ENCODE data around the gene TBC1D4. TPM values are rescaled to one million over a fixed set of nuclear protein-coding genes. Genes with fewer than 3 reads are reported as not detected.
A peak's percentile ranks its signal among the peaks of the same experiment; 100 is the strongest.

The TBC1D4 gene
- polyA plus RNA-seq, 1 experiment = 8.0 TPM

DNA sequence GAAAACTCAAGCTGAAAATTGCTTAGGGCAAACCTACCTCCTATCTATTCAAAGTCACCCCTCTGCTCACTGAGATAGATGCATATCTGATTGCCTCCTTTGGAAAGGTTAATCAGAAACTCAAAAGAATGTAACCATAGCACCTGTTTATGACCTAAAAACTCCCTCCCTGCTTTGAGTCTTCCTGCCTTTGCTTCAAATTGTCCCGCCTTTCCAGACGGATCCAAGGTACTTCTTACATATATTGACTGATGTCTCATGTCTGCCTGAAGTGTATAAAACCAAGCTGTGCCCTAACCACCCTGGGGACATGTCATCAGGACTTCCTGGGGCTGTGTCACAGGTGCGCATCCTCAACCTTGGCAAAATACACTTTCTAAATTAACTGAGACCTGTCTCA is 118.6 kb downstream of the TBC1D4 start:
- Histone ChIP-seq H3K27me3 (ENCODE audit: control insufficient read depth, insufficient read depth, low read length) (no peaks in the 10 kb centered on the region), H3K4me3 (ENCODE audit: low read depth, low read length) (no peak overlapping the region), H3K27ac (ENCODE audit: low read depth, low read length) (no peak overlapping the region), H3K9me3 (ENCODE audit: control insufficient read depth, insufficient read depth, low read length) (peaks cover 10% of the 10 kb centered on the region; the same call in 1 of the 2 replicates)
- TF ChIP-seq, protein P1, sequence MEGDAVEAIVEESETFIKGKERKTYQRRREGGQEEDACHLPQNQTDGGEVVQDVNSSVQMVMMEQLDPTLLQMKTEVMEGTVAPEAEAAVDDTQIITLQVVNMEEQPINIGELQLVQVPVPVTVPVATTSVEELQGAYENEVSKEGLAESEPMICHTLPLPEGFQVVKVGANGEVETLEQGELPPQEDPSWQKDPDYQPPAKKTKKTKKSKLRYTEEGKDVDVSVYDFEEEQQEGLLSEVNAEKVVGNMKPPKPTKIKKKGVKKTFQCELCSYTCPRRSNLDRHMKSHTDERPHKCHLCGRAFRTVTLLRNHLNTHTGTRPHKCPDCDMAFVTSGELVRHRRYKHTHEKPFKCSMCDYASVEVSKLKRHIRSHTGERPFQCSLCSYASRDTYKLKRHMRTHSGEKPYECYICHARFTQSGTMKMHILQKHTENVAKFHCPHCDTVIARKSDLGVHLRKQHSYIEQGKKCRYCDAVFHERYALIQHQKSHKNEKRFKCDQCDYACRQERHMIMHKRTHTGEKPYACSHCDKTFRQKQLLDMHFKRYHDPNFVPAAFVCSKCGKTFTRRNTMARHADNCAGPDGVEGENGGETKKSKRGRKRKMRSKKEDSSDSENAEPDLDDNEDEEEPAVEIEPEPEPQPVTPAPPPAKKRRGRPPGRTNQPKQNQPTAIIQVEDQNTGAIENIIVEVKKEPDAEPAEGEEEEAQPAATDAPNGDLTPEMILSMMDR (IDR thresholded peaks at IDR 0.05; ENCODE audit: low read depth, low read length) = no peak
- CTCF ChIA-PET = no interaction called here
- no peak for DNase-seq (ENCODE audit: low read depth, low spot score)
- POLR2A ChIA-PET = no interaction called here

DNA sequence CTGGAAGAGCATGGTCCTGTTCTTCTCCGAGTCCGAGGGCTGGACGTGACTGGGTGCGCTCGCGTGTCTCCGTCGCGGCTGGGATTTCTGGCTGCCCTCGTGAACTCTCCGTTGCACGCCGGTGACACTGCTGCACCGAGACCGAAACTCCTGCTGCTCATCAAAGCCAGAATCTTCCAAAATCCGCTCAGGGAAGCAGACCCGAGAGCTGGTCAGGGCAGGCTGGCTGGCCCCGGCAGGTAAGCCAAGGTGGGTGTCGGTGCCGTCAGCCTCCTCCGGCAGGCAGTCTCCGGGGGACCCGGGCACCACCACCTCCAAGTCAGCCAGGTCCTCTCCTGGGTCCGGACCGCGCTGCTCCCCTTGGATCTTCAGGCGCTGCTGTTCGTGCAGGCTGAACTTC is 119.9 kb downstream of the TBC1D4 start:
- Histone ChIP-seq H3K27ac (ENCODE audit: low read depth, low read length) (no peak overlapping the region), H3K4me3 (ENCODE audit: low read depth, low read length) (no peak overlapping the region), H3K9me3 (ENCODE audit: control insufficient read depth, insufficient read depth, low read length) (peaks cover 10% of the 10 kb centered on the region; the same call in 1 of the 2 replicates), H3K27me3 (ENCODE audit: control insufficient read depth, insufficient read depth, low read length) (no peaks in the 10 kb centered on the region)
- ChIA-PET CTCF (no interaction called here), POLR2A (no interaction called here)
- no peak for DNase-seq (ENCODE audit: low read depth, low spot score)
- TF ChIP-seq, protein P1 (IDR thresholded peaks at IDR 0.05; ENCODE audit: low read depth, low read length) = no peak

DNA sequence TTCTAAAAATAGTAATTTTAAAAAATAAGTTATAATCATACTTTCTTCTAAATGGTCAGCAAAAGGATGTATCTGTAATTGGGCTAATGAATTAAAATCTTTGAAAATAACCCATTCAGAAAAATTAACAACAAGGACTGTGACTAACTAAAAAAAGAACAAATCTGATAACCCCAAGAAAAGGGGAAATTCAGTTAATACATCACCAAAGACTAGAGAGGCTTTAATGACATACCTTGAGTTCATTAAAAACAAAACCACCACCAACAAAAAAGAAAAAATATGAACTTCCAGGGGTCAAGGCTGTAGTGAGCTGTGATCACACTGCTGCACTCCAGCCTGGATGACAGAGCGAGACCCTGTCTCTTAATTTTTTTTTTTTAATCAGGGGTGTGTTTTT is 121.8 kb downstream of the TBC1D4 start:
- ChIA-PET POLR2A (interaction anchor here (0.7 kb wide), 2 partner anchors 261 to 427 kb away, joined by 3 read pairs; no protein-coding TSS in a partner anchor), CTCF (interaction anchor here (0.6 to 1.0 kb wide), 2 partner anchors 13 to 95 kb away, joined by 3 to 4 read pairs; no protein-coding TSS in a partner anchor)
- H3K9me3 ChIP-seq (ENCODE audit: control insufficient read depth, insufficient read depth, low read length) = peaks cover 10% of the 10 kb centered on the region; the same call in 1 of the 2 replicates
- H3K4me3 ChIP-seq (ENCODE audit: low read depth, low read length) = no peak overlapping the region
- TF ChIP-seq, protein P1 (IDR thresholded peaks at IDR 0.05; ENCODE audit: low read depth, low read length) = no peak
- no peaks in the 10 kb centered on the region for H3K27me3 ChIP-seq (ENCODE audit: control insufficient read depth, insufficient read depth, low read length)
- no peak for DNase-seq (ENCODE audit: low read depth, low spot score)
- no peak overlapping the region for H3K27ac ChIP-seq (ENCODE audit: low read depth, low read length)

DNA sequence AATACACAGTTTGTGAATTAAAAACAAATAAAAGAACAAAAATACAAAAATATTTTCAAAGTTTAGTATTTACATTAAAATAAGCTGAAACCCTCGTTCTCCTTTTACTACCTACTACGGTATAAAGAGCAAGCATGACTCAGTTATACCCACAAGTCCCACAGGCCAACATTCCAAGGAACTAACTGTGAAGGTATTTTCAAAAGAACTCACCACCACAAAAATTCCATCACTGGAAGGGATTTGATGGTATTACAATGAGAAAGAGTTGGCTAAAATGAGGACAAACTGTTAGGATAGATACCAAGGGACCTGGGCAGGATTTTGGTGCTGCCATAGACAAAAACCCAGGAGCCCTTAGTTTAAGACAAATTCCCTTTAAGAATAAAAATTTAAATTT is 122.7 kb downstream of the TBC1D4 start:
- peak; percentile 66 for DNase-seq (ENCODE audit: low read depth, low spot score)
- ChIA-PET POLR2A (no interaction called here), CTCF (interaction anchor here (3.1 kb wide), 1 partner anchor 8 kb away, joined by 12 read pairs; no protein-coding TSS in a partner anchor)
- TF ChIP-seq, protein P1 (IDR thresholded peaks at IDR 0.05; ENCODE audit: low read depth, low read length) = no peak
- peaks cover 10% of the 10 kb centered on the region; the same call in 1 of the 2 replicates for H3K9me3 ChIP-seq (ENCODE audit: control insufficient read depth, insufficient read depth, low read length)
- H3K4me3 ChIP-seq (ENCODE audit: low read depth, low read length) = no peak overlapping the region
- no peak overlapping the region for H3K27ac ChIP-seq (ENCODE audit: low read depth, low read length)
- H3K27me3 ChIP-seq (ENCODE audit: control insufficient read depth, insufficient read depth, low read length) = no peaks in the 10 kb centered on the region

DNA sequence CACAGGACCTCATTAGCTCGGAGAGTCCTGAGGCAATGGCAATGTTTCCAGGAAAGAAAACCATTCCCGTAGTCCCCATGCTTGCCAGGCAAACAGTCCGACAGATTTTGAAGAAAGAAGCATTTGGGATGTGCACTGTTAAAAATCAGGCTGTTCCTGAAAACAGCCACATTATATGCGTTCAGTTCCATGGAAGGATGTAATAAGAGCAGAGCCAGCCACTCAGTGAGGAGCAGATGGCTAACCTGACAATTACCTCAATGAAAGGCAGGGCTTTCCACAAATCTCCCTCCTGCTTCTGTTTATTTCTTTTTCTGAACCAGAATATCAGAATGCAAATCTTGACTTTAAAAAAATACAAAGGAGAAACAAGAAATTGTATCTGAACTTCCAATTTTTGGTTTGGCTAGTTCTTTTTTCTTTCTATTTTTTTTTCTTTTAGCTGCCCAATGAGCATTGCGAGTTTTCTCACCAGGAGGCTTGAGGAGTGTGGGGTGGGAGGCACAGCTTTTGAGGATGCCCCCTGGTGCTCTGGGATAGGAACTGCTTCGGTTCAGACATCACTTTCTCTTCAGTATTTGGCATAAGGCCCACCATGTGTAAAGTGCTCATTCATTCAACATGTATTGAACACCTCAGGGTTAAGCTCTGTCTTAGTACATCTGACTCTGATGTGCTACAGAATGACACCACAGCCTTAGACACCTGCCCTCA is 124.2 kb downstream of the TBC1D4 start:
- H3K4me3 ChIP-seq (ENCODE audit: low read depth, low read length) = no peak overlapping the region

More for the DNA sequence above, 124.2 kb downstream of the TBC1D4 start:
- POLR2A ChIA-PET = no interaction called here
- no peak for DNase-seq (ENCODE audit: low read depth, low spot score)
- peaks cover 10% of the 10 kb centered on the region; the same call in 1 of the 2 replicates for H3K9me3 ChIP-seq (ENCODE audit: control insufficient read depth, insufficient read depth, low read length)
- CTCF ChIA-PET = interaction anchor here (1.0 to 3.1 kb wide), 7 partner anchors 7 to 35 kb away, joined by 4 to 12 read pairs (median 4); no protein-coding TSS in a partner anchor
- TF ChIP-seq, protein P1 (IDR thresholded peaks at IDR 0.05; ENCODE audit: low read depth, low read length) = peak; percentile 66
- no peaks in the 10 kb centered on the region for H3K27me3 ChIP-seq (ENCODE audit: control insufficient read depth, insufficient read depth, low read length)
- no peak overlapping the region for H3K27ac ChIP-seq (ENCODE audit: low read depth, low read length)
